Endothelial cell of umbilical vein (primary cell): Measurements from ENCODE around the gene CLIP1. TPM values are rescaled to one million over a fixed set of nuclear protein-coding genes. Genes with fewer than 3 reads are reported as not detected.

Source experiments
- BruUV-seq: library from RNA; stranded (reverse); fragments of 400-500 nt; replicated peaks from 2 replicates; lab custom pipeline; 2021; lab: Mats Ljungman, UMichigan
- CTCF ChIA-PET: fragments of 300-600, 350-600 bp; sonication (Branson Sonifier 250); formaldehyde crosslinking; loops from one replicate; lab custom pipeline; 2021; ENCODE audit warnings: antibody characterized with exemption, inconsistent platforms; lab: Charles Lee
- POLR2A ChIA-PET: fragments of 300-600, 350-600 bp; sonication (Branson Sonifier 250); formaldehyde crosslinking; loops from one replicate; lab custom pipeline; 2021; ENCODE audit warnings: antibody characterized with exemption, inconsistent platforms; lab: Charles Lee
- DNase-seq: peaks from one replicate; pipeline ENCODE4 v3.0.0-alpha.2; 2011; ENCODE audit warnings: low read depth, low spot score
- FAIRE-seq: peaks from 2 replicates; lab custom pipeline; 2011; peaks lifted over from hg19 to GRCh38; lab: Jason Lieb, UNC
- H2AFZ ChIP-seq: 2 replicates; pipeline ENCODE4 v1.6.0; 2012; ENCODE audit warnings: low read depth, low read length, control low read depth, inconsistent platforms
- H3K27ac ChIP-seq: 2 replicates; pipeline ENCODE4 v1.5.1; 2011; ENCODE audit warnings: low read depth, mild to moderate bottlenecking, control low read depth, low read length, moderate library complexity; ENCODE audit not compliant: insufficient read depth
- H3K27me3 ChIP-seq, 2 experiments: 2 replicates each; pipeline versions ENCODE4 v1.6.0 to v1.6.1; 2011; ENCODE audit warnings: low read length in 2 of 2, mixed read lengths in 1 of 2; ENCODE audit not compliant: control insufficient read depth in 2 of 2, insufficient read depth in 2 of 2
- H3K36me3 ChIP-seq, 2 experiments: 2 replicates in 1 of 2; 3 replicates in 1 of 2; pipeline ENCODE4 v1.5.1; 2011; ENCODE audit warnings: low read length in 2 of 2, mild to moderate bottlenecking in 1 of 2, moderate library complexity in 1 of 2; ENCODE audit not compliant: control insufficient read depth in 2 of 2, insufficient read depth in 2 of 2; ENCODE audit errors: extremely low read depth in 1 of 2
- H3K4me1 ChIP-seq: 3 replicates; pipeline ENCODE4 v1.5.1; 2011; ENCODE audit warnings: mild to moderate bottlenecking, low read length; ENCODE audit not compliant: control insufficient read depth, insufficient read depth; ENCODE audit errors: extremely low read depth
- H3K4me2 ChIP-seq: 2 replicates; pipeline ENCODE4 v1.6.1; 2011; ENCODE audit warnings: low read length, control low read depth, mixed read lengths; ENCODE audit not compliant: insufficient read depth
- H3K4me3 ChIP-seq, 3 experiments: fragments of 200-600 bp in 1 of 3; sonication (generic), shearing (Covaris generic) in 1 of 3; replicated peaks in 1 of 3; 2 replicates each; pipeline ENCODE4 v1.5.1; 2011 to 2016; ENCODE audit warnings: control low read depth in 3 of 3, low read length in 3 of 3, mild to moderate bottlenecking in 2 of 3, inconsistent platforms in 1 of 3, low read depth in 1 of 3, moderate library complexity in 1 of 3; ENCODE audit not compliant: insufficient read depth in 1 of 3
- H3K79me2 ChIP-seq: 2 replicates; pipeline ENCODE4 v1.6.0; 2012; ENCODE audit warnings: low read length, inconsistent platforms; ENCODE audit not compliant: control insufficient read depth, insufficient read depth
- H3K9ac ChIP-seq: replicated peaks from 2 replicates; pipeline ENCODE3; 2011; ENCODE audit warnings: low read length, control low read depth; ENCODE audit not compliant: insufficient read depth; ENCODE audit errors: extremely low read depth
- H3K9me1 ChIP-seq: replicated peaks from 3 replicates; pipeline ENCODE4 v1.6.0; 2011; ENCODE audit warnings: mild to moderate bottlenecking, low read length; ENCODE audit not compliant: control insufficient read depth, insufficient read depth; ENCODE audit errors: extremely low read depth
- H3K9me3 ChIP-seq: replicated peaks from 2 replicates; pipeline ENCODE4 v1.5.1; 2012; ENCODE audit warnings: low read length, inconsistent platforms; ENCODE audit not compliant: control insufficient read depth, insufficient read depth
- H4K20me1 ChIP-seq: replicated peaks from 2 replicates; pipeline ENCODE3; 2011; ENCODE audit warnings: mild to moderate bottlenecking, low read length; ENCODE audit not compliant: control insufficient read depth, insufficient read depth; ENCODE audit errors: extremely low read depth
- EZH2 ChIP-seq: IDR thresholded peaks from 2 replicates; pipeline ENCODE4 v1.6.1; 2012; ENCODE audit warnings: borderline replicate concordance, low read depth, mild to moderate bottlenecking, moderate library complexity, low read length, inconsistent platforms; ENCODE audit not compliant: severe bottlenecking
- FOS ChIP-seq: IDR thresholded peaks from 2 replicates; pipeline ENCODE4 v1.6.1; 2011; ENCODE audit warnings: mild to moderate bottlenecking, low read length, moderate library complexity, borderline replicate concordance; ENCODE audit not compliant: insufficient read depth
- GATA2 ChIP-seq: IDR thresholded peaks from 2 replicates; pipeline ENCODE4 v1.7.0; 2011; ENCODE audit warnings: low read depth, mild to moderate bottlenecking, moderate library complexity, mixed read lengths, low read length; ENCODE audit not compliant: insufficient read length, insufficient read depth
- JUN ChIP-seq: IDR thresholded peaks from 2 replicates; pipeline ENCODE4 v1.6.1; 2011; ENCODE audit warnings: borderline replicate concordance, low read depth; ENCODE audit not compliant: insufficient read length, insufficient read depth
- MYC ChIP-seq: IDR thresholded peaks from one replicate; pipeline ENCODE4 v1.6.1; 2011; ENCODE audit warnings: mild to moderate bottlenecking, low read depth, low read length
- POLR2A ChIP-seq: IDR thresholded peaks from 2 replicates; pipeline ENCODE4 v1.6.1; 2012; ENCODE audit warnings: low read depth, mild to moderate bottlenecking, control low read depth, low read length
- POLR2AphosphoS5 ChIP-seq: IDR thresholded peaks from 2 replicates; pipeline ENCODE4 v1.6.1; 2012; ENCODE audit warnings: low read depth, mild to moderate bottlenecking, control low read depth, low read length, moderate library complexity; ENCODE audit not compliant: insufficient read depth
- dilution Hi-C: fragments of 300-500 bp; cut with MboI; formaldehyde crosslinking; loops from one replicate; pipeline ENCODE4 v1.15.0; 2019; ENCODE audit warnings: low sequenced_read_pairs; ENCODE audit not compliant: extremely low pct_ligation_motif_present
- intact Hi-C: fragments of 100-400 bp; cut with micrococcal nuclease; formaldehyde crosslinking; loops from one replicate; pipeline ENCODE4 v1.10.0; 2022
- polyA plus RNA-seq, 4 experiments: library from polyadenylated mRNA; depleted of rRNA in 3 of 4; stranded (reverse) in 3 of 4; unstranded in 1 of 4; fragments of >200 nt; gene quantifications; 2 replicates each; pipeline versions ENCODE4 v1.2.1 to v1.2.3, GENCODE V29; 2011 to 2012; ENCODE audit warnings: missing spikeins in 1 of 4
- total RNA-seq: library from RNA; stranded (reverse); gene quantifications from 2 replicates; pipeline ENCODE4 v1.2.3, GENCODE V29; 2021
- TF ChIP-seq, protein P1 (sequence below), 2 donors: IDR thresholded peaks; 1 replicate in 1 of 2; 2 replicates in 1 of 2; pipeline ENCODE4 v1.5.1; 2011; ENCODE audit warnings: low read length in 2 of 2, mild to moderate bottlenecking in 2 of 2, moderate library complexity in 2 of 2, control low read depth in 1 of 2, inconsistent platforms in 1 of 2, low read depth in 1 of 2; ENCODE audit not compliant: insufficient read depth in 1 of 2; ENCODE audit errors: extremely low read depth in 1 of 2
- TF ChIP-seq, protein P2 (sequence below): IDR thresholded peaks from 2 replicates; pipeline ENCODE4 v1.6.1; 2011; ENCODE audit not compliant: insufficient read depth, insufficient read length

CLIP1 gene
- total and polyA plus RNA-seq, 2 donors (not counting 3 experiments of a cell fraction or from before 2014, with no cell fraction given) = 56.5 to 84.3 TPM

DNA sequence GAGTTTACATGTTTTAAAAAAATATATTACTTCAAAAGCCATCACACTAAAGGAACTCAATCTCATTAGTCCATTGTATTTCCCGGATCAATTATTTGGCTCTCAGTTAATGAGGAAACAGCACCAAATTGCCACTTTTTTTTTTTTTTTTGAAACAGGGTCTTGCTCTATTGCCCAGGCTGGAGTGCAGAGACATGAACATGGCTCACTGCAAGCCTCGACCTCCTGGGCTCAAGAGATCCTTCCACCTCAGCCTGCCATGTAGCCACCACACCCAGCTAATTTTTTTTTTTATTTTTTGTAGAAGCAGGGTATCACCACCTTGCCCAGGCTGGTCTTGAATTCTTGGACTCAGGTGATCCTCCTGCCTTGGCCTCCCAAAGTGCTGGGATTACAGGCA is 77.4 kb downstream of the CLIP1 start:
- ChIA-PET POLR2A (no interaction called here), CTCF (no interaction called here)
- no peaks in the 10 kb centered on the region for H3K9me3 ChIP-seq
- H3K27me3 ChIP-seq = no peaks in the 10 kb centered on the region
- no peaks in the 10 kb centered on the region for H4K20me1 ChIP-seq
- no peak overlapping the region for H2AFZ ChIP-seq
- H3K4me3 ChIP-seq = no peak overlapping the region
- BruUV-seq = no TSS peak
- no peak for TF ChIP-seq JUN
- TF ChIP-seq, protein P1, sequence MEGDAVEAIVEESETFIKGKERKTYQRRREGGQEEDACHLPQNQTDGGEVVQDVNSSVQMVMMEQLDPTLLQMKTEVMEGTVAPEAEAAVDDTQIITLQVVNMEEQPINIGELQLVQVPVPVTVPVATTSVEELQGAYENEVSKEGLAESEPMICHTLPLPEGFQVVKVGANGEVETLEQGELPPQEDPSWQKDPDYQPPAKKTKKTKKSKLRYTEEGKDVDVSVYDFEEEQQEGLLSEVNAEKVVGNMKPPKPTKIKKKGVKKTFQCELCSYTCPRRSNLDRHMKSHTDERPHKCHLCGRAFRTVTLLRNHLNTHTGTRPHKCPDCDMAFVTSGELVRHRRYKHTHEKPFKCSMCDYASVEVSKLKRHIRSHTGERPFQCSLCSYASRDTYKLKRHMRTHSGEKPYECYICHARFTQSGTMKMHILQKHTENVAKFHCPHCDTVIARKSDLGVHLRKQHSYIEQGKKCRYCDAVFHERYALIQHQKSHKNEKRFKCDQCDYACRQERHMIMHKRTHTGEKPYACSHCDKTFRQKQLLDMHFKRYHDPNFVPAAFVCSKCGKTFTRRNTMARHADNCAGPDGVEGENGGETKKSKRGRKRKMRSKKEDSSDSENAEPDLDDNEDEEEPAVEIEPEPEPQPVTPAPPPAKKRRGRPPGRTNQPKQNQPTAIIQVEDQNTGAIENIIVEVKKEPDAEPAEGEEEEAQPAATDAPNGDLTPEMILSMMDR (IDR thresholded peaks at IDR 0.05; ENCODE audit: extremely low read depth in 1 of 2, insufficient read depth in 1 of 2, low read depth in 1 of 2, low read length in 2 of 2) = no peak
- no peak for TF ChIP-seq GATA2
- TF ChIP-seq, protein P2, sequence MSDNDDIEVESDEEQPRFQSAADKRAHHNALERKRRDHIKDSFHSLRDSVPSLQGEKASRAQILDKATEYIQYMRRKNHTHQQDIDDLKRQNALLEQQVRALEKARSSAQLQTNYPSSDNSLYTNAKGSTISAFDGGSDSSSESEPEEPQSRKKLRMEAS = no peak
- no peak for TF ChIP-seq POLR2AphosphoS5
- no peak for TF ChIP-seq EZH2
- no peak for TF ChIP-seq FOS
- TF ChIP-seq MYC = no peak
- no peak for TF ChIP-seq POLR2A
- intact Hi-C loops (no loop called here), dilution Hi-C loops (no loop called here)
- H3K9ac ChIP-seq = no peak overlapping the region
- DNase-seq = no peak
- no peaks in the 10 kb centered on the region for H3K9me1 ChIP-seq
- peaks cover 6 to 11% of the 10 kb centered on the region in 2 experiments for H3K36me3 ChIP-seq
- H3K4me1 ChIP-seq = peaks cover under 1% of the 10 kb centered on the region
- no peak for FAIRE-seq
- H3K27ac ChIP-seq = no peak overlapping the region
- no peaks in the 10 kb centered on the region for H3K79me2 ChIP-seq
- H3K4me2 ChIP-seq = no peak overlapping the region
